IPS-18c (cell line): ENCODE results near the gene HIPK3.
A peak's percentile ranks its signal among the peaks of the same experiment; 100 is the strongest.
"Not testable (repeated sequence)": the region's sequence is repeated elsewhere in the genome, so short reads cannot be mapped to it uniquely, and the experiment has no call there.

ENCODE experiments used
- H3K4me3 ChIP-seq: 2 replicates; pipeline ENCODE4 v1.7.0; 2013; ENCODE audit warnings: low read depth, mild to moderate bottlenecking, low read length, moderate library complexity; ENCODE audit not compliant: insufficient read depth
- H3K9me3 ChIP-seq: one replicate; pipeline ENCODE4 v1.6.1; 2013; ENCODE audit warnings: mild to moderate bottlenecking, low read length, moderate library complexity; ENCODE audit not compliant: control insufficient read depth, insufficient read depth

HIPK3 gene

DNA sequence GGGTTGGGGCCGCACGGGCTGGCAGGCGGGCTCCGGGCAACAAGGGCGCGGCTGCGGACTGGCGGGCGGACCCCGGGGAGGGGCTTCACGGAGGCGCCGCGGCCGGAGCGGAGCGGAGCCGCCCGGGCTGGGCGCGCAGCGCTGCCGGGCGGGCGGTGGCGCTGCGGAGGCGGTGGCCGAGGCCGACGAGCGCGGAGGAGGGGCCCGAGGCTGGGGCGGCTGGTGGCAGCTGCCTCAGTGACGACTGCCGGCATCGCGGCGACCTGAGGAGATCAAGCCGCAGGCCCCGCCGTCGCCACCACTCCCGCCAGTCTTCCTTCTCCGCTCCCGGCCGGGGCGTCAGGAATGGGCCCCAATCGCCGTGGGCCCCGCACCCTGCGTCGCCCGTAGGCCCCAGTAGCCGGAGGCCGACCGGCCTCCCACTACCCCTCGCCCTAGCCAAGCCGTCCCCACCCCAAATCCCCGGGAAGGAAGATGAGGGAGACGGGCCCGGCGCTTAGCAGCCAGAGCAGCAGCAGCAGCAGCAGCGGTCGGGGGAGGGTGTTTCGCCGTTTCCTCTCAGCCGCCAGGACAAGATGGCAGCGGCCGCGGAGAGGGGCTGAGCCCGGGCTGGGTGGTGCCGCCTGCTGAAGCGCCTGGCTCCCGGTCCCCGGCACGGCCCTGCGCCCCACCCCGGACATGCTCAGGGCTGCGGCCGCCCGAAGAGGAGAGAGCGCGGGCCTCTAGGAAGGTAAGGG, at the start of gene HIPK3:
Gene HIPK3 (plus strand): TSS at position 222 of the 737 bp plus-strand sequence.
- H3K9me3 ChIP-seq: no peaks in the 10 kb centered on the region
- peak within 1 kb of the TSS; percentile 83 for H3K4me3 ChIP-seq

GRCh38 chr11:33207408-33207985, 49.7 kb upstream of the HIPK3 start:
- no peak overlapping the region for H3K4me3 ChIP-seq
- H3K9me3 ChIP-seq: no peaks in the 10 kb centered on the region

DNA sequence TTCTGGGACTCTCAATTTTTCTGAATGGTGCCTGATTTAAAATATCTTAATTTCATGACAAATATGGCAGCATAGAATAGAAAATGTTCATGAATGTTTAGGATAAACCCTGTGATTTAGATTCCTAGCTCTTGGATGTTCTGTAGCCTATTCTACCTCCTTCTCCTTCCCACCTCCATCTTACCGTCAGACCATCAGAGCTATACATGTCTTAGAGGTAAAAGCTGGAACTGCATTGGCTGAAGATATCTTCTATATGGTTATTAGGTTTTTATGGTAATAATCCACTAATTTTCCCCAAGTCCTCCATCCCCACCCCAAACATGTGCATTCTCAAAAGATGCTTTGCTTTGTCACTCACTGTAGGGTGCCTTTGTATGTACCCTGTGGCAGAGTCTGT, 49.0 kb upstream of the HIPK3 start:
- Histone ChIP-seq H3K4me3 (no peak overlapping the region), H3K9me3 (no peaks in the 10 kb centered on the region)

DNA sequence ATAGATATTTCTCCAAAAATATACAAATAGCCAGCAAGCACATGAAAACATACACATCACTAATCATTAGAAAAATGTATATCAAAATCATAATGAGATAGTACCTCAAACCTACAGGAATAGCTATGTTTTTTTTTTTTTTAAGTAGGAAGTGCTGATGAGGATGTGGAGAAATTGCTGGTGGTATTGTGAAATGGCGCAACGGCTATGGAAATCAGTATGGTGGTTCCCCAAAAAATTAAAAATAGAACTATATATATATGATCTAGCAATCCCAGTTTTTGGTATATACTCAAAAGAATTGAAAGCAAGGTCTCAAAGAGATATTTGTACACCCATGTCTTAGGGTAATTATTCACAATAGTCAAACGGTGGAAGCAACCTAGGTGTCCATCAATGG, 46.0 kb upstream of the HIPK3 start:
- H3K9me3 ChIP-seq: no peaks in the 10 kb centered on the region

GRCh38 chr11:33211580-33211979, 45.6 kb upstream of the HIPK3 start:
- H3K4me3 ChIP-seq: no peak overlapping the region

More for the DNA sequence above, 46.0 kb upstream of the HIPK3 start:
- no peak overlapping the region for H3K4me3 ChIP-seq

GRCh38 chr11:33214187-33214586, 43.0 kb upstream of the HIPK3 start:
- Histone ChIP-seq H3K4me3 (no peak overlapping the region), H3K9me3 (no peaks in the 10 kb centered on the region)

More at GRCh38 chr11:33211580-33211979, 45.6 kb upstream of the HIPK3 start:
- no peaks in the 10 kb centered on the region for H3K9me3 ChIP-seq

DNA sequence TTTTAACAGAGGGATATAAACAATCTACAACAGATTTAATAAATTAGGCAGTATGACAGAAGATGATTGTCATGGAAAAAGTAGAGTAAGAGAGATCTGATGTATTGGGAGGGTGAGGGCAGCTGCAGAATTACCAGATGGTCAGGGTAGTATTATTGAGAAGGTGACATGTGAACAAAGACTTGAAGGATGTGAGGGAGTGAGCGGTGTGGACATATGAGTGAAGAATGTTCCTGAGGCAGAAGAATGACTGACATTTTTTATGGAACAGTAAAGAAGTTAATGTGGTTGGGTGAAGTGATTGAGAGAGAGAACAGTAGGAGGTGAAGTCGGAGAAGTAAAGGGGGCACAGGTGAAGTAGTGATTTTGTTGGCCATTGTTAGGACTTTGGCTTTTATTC, 42.4 kb upstream of the HIPK3 start:
- Histone ChIP-seq H3K4me3 (no peak overlapping the region), H3K9me3 (no peaks in the 10 kb centered on the region)

GRCh38 chr11:33216676-33217075, 40.5 kb upstream of the HIPK3 start:
- H3K9me3 ChIP-seq, H3K4me3 ChIP-seq: not testable (repeated sequence)

GRCh38 chr11:33222052-33222750, 35.0 kb upstream of the HIPK3 start:
- H3K4me3 ChIP-seq: no peak overlapping the region
- H3K9me3 ChIP-seq: no peaks in the 10 kb centered on the region

- no peaks in the 10 kb centered on the region for H3K9me3 ChIP-seq
- H3K4me3 ChIP-seq: no peak overlapping the region
These were observed 31.8 kb upstream of the HIPK3 start for GRCh38 chr11:33225371-33225770.

DNA sequence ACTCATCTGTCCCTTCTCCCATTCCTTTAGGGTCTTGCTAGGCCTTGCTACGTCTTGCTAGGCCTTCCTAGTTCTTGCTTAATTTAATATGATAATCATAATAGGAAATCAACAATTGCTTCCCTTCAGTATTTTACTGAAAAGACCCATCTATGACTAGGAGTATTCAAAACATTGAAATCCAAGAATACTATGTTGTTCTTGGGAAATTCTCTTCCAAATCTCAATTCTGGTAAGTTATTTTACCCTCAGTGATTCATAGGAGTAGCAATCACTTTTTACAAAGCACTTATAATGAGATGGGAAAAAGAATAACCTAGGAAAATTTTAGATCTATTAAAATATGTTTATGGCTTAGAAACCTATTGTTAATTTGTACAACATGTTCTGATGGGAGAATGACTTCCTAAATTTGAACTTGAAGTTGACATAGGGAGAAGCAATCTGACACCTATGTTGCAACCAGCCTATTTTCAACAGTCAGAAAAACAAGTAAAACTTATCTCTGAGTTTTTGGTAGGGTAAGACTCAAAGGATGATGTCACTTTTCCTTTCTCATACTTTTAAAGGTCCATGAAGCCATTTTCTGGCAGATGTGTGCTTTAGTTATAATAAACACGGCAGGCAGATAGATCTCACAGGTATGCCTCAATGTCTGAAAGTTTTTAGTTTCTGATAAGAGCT, 29.5 kb upstream of the HIPK3 start:
- Histone ChIP-seq H3K9me3 (no peaks in the 10 kb centered on the region), H3K4me3 (no peak overlapping the region)

DNA sequence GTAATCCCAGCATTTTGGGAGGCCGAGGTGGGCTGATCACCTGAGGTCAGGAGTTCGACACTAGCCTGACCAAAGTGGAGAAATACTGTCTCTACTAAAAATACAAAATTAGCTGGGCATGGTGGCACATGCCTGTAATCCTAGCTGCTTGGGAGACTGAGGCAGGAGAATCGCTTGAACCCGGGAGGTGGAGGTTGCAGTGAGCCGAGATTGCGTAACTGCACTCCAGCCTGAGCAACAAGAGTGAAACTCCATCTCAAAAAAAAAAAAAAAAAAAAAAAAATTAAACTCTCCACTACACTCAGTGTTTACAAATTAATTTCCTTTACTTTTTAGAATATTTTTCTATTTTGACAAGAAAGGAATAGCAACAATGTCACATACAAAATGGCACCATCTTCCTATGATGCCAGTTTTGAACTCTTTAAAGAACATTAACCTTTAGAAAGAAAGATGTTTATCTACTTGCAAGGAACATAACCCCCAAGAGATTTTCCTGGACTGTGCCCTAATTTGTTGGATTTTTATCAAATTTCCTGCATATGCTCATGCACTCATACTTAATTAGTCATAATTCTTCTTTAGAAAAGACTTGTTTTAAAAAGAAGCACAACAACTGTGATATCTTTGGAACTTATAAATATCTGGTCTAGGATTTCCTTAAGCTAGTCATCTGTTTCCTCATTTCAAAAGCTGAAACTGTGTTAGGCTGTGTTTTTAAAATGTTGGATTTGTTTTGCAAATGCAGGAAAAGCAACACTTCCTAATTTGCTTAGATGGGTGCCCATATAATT, 22.6 kb upstream of the HIPK3 start:
- no peak overlapping the region for H3K4me3 ChIP-seq
- no peaks in the 10 kb centered on the region for H3K9me3 ChIP-seq

GRCh38 chr11:33237039-33237597, 20.1 kb upstream of the HIPK3 start:
- Histone ChIP-seq H3K4me3 (no peak overlapping the region), H3K9me3 (no peaks in the 10 kb centered on the region)

GRCh38 chr11:33242575-33242974, 14.6 kb upstream of the HIPK3 start:
- no peaks in the 10 kb centered on the region for H3K9me3 ChIP-seq
- H3K4me3 ChIP-seq: no peak overlapping the region

DNA sequence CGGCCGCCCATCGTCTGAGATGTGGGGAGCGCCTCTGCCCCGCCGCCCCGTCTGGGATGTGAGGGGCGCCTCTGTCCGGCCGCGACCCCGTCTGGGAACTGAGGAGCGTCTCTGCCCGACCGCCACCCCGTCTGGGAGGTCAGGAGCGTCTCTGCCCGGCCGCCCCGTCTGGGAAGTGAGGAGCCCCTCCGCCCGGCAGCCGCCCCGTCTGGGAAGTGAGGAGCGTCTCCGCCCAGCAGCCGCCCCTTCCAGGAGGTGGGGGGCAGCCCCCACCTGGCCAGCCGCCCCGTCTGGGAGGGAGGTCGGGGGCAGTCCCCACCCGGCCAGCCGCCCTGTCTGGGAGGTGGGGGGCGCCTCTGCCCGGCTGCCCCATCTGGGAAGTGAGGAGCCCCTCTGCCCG, 13.5 kb upstream of the HIPK3 start:
- not testable (repeated sequence) for H3K4me3 ChIP-seq, H3K9me3 ChIP-seq

GRCh38 chr11:33248416-33248971, 8.7 kb upstream of the HIPK3 start:
- no peak overlapping the region for H3K4me3 ChIP-seq
- no peaks in the 10 kb centered on the region for H3K9me3 ChIP-seq
